GM12873 (cell line): ENCODE measurements around the gene CDKAL1.

ENCODE experiments used
- TF ChIP-seq, protein P1 (sequence below): IDR thresholded peaks from 2 replicates; pipeline ENCODE4 v1.5.1; 2012; ENCODE audit warnings: low read depth, mild to moderate bottlenecking, moderate library complexity, low read length, control low read depth; ENCODE audit not compliant: insufficient read depth; ENCODE audit errors: missing control alignments

Gene CDKAL1

DNA sequence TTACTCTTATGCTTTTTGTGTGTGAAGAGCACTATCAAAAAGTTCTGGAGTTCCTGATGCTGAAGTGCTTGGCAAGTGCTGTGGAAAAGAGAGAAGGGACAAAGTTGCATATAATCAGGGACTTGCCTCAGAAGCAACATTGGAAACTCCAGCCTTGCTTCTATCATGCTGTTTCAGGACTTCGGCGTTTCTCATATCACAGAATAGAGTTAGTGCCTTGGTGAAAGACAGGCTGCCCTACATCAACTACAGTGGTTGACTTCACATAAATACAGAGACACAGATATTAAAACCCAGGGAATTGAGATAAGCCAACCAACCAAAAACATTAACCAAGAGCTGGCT is 36.2 kb upstream of the CDKAL1 start:
- TF ChIP-seq, protein P1, sequence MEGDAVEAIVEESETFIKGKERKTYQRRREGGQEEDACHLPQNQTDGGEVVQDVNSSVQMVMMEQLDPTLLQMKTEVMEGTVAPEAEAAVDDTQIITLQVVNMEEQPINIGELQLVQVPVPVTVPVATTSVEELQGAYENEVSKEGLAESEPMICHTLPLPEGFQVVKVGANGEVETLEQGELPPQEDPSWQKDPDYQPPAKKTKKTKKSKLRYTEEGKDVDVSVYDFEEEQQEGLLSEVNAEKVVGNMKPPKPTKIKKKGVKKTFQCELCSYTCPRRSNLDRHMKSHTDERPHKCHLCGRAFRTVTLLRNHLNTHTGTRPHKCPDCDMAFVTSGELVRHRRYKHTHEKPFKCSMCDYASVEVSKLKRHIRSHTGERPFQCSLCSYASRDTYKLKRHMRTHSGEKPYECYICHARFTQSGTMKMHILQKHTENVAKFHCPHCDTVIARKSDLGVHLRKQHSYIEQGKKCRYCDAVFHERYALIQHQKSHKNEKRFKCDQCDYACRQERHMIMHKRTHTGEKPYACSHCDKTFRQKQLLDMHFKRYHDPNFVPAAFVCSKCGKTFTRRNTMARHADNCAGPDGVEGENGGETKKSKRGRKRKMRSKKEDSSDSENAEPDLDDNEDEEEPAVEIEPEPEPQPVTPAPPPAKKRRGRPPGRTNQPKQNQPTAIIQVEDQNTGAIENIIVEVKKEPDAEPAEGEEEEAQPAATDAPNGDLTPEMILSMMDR, result no peak

DNA sequence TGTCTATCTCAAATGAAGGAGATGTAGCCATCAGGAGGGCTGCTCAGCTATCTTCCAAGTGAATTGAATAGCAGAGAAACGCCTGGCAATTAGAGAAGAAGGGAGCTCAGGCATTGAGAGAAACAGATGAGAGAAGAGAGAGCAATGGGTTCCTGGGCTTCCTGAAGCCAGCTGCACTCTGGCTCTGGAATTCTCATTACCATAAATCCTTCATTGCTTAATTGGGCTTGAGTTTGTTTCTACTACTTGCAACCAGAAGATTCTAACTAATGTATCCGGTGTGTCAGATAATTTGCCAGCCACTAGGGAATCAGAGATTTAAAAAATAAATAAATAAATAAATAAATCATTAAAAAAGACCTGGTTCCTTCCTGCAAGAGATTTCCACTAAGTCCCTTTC is 25.0 kb upstream of the CDKAL1 start:
- TF ChIP-seq, protein P1, result no peak

DNA sequence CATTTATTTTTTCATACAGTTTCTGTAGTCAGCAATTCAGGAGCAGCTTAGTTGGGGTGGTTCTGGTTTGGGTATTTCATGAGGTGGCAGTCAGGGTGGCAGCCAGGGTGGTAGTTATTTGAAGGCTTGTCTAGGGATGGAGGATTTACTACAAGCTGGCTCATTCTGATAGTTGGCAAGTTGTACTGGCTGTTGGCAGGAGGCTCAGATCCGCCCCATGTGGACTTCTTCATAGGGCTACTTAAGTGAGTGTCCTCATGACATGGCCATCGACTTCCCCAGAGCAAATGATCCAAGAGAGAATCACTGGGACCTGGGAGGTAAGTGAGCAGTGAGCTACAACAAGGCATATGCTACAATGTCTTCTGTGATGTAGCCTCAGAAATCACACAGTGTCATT is 22.4 kb upstream of the CDKAL1 start:
- TF ChIP-seq, protein P1, result no peak

DNA sequence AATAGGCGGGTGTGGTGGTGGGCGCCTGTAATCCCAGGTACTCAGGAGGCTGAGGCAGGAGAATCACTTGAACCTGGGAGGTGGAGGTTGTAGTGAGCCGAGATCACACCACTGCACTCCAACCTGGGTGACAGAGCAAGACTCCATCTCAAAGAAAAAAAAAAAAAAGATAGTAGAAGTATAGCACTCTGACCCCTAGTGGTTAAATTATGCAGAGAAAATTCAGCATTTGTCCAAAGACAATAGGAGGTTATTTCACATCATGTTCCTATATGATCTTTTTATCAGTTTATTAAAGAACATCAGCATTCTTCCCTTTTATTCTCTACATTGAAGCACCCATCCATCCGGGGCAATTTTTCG is 5.2 kb upstream of the CDKAL1 start:
- TF ChIP-seq, protein P1, result peak; percentile 39

DNA sequence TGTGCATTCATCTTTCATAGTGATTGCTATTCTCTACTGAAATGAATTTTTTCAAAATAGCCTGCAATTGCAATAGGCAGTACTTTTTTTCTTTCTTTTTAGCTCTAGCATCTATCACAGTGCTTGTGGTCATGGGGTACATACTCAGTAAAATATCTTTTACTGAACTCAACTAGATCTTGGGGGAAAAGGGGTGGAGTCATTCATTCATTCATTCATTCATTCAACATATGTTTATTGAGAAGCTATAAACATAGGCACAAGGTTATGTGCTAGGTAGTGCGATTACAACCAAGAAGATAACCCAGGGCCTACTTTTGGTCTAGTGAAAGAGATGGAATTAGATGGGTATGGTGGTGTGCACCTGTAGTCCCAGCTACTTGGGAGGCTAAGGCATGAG is 1.4 kb upstream of the CDKAL1 start:
- TF ChIP-seq, protein P1, result no peak

DNA sequence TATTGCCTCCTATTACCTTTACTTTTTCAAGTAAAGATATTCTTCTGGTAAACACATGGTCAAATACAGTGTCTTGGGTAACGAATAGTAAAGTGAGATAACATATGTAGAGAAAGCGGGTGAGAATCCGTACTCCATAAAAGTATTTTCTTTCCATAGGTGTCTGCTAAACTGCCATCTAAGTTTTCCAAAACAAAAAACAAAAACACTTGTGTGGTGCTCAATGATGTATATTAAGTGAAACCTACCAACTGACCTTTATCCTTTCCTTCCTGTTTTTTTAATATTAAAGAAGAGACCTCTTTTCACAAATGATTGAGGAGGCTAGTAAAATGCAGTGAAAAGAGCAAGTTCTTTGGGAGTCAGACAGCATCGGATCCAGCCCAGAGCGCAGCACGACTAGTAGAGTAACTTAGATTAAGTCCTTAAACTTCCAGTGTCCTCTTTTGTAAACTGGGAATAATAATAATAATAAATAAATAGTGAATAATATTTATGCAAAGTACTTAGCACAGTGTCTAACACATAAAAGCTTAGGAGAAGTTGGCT is 437 bp upstream of the CDKAL1 start:
- TF ChIP-seq, protein P1, result no peak

DNA sequence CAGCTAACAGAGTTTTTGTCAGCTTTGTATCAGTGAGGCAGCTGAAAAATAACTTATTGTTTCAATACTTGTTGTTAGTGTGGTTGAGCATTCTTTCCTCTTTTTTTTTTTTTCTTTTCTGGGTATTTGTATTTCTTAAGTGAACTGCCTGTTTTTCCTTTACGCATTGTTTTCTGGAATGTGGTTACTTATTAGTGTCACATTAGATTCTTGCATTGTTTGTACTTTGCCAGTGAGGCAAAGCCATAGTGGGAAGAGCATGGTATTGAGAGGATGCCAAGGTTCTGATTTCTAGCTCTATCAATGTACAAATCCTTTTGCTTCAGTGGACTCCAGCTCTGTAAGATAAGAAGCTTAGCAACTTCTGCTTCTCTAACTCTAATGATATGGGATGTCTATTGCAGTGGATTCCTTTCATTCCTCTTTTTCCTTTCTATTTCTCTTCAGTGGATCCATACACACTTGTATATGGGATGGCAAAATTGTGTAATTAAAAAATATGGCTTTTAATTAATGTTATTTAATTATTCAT is 3.9 kb downstream of the CDKAL1 start:
- TF ChIP-seq, protein P1, result no peak
